ELF-1 (cell line): ENCODE measurements around the gene COPG2.

Experiments used
- DNase-seq: peaks from one replicate; pipeline ENCODE4 v3.0.0-alpha.2; 2016; ENCODE audit warnings: low read depth, low spot score

Gene COPG2

DNA sequence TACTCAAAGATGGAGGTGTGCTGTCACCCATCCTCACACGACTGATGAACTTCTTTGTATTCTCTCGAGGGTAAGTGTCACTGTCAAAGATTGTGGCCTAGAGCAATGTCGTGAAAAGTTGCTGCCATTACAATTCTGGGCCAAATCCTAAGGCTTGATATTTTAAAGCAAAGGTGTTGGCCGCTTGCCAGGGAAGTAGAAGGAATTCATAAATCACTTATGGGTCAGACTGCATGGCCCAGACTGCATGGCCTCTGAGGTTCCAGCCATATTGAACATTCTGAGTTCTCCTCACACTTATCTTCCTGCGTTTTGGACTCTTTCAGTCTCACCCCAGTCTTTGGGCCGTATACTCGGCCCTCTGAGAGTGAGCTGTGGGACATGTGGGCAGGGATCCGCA, 168.1 kb downstream of the COPG2 start:
- no peak for DNase-seq

DNA sequence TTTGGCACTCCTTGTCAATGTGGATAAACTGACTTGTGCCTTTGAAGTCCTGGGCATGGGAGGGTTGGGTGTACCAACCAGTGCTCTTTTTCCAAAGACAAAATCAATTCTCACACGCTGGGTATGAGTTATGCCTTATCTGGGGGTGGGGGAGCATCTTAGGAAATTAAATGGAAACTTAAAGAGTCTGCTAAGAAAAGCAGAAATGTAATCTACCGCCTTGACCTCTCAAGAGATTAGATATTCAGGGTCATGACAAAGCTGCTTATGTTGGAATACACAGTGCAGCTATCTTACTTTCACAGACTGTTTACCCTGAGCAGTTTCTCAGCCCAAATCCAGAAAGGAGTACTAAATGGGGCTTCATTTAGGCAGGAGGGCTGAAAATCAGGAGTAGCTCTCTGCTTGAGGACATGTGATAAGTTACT, 174.1 kb downstream of the COPG2 start:
- DNase-seq, result no peak

DNA sequence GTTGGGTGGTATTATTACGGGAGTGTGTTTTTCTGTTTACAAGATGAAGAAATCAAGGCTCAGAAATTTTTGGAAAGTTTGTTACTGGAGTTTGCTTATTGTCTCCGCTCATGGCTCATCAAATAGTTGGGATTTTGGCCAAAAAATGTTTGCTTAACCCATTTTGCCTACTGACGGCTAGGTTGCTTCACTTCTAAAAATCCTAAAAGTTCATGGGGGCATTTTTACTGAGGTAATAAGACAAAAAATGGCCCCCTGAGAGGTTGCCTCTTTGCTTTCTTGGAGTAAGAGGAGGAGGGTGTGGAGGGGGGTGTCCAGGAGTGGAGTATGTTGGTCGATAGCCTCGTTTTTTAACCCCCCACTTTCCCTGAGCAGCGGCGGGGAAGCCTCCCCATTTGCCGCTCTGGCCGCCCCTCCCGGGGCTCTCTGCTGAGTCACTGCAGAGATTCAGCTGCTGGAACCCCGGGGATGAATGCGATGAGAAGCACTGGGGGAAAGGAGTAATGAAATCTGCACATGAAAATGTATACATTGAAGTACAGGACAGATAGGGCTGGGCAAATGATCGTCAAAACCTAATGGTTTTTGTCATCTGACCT, 175.2 kb downstream of the COPG2 start:
- DNase-seq, result no peak

DNA sequence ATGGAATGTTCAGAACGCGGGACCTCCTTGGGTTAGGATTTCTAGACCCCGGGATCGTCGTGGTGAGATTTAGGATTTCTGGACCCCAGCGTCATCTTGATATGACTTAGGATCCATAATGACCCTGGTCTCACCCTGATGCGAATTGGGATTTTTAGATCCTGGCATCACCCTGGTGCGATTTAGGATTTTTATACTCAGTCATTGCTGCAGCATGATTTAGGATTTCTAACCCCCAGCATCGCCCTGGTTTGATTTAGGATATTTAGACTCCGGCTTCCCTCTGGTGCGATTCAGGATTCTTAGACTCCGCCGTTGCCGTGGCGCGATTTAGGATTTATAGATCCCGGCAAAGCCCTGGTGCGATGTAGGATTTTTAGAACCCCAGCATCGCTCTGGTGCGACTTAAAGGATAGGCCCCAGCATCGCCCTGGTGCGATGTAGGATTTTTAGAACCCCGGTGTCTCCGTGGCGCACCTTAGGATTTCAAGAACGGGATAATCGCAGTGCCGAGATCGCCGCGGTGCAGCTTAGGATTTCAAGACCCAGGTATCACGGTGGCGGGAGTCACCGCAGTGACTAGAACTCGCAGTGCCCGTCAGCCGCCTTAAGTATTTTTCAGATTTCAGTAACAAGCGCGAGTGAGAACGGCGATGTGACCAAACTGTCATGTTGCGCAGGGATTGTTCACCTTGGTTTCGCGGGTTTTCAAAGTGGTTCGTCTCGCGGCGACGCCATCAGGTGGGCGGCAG, 175.8 kb downstream of the COPG2 start:
- no peak for DNase-seq

DNA sequence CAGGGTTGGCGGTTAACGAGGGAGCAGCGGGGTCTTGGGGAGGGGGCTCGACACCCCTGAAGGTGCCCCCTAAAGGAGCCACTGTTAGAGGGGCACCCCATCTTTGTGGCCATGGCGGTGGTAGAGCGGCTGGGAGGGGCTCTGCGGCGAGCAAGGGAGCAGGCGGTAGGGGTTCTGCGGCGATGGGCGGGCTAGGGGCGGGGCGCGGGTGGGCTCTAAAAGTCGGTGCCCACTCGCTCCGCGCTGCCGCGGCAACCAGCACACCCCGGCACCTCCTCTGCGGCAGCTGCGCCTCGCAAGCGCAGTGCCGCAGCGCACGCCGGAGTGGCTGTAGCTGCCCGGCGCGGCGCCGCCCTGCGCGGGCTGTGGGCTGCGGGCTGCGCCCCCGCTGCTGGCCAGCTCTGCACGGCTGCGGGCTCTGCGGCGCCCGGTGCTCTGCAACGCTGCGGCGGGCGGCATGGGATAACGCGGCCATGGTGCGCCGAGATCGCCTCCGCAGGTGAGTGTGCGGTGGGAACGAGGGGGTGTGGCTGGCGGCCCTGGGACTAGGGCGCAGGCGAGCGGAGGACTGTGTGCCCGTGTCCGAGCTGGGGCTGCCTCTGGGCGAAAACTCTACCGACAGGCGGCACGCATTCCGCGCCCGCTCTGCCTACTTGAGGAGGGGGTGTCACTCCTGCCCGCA, 176.6 kb downstream of the COPG2 start, which contains the start of gene MEST:
TSS of gene MEST (plus strand) at position 245 of the 682 bp plus-strand sequence. CDS start at position 474, 229 bp downstream.
- peak; percentile 58 for DNase-seq

DNA sequence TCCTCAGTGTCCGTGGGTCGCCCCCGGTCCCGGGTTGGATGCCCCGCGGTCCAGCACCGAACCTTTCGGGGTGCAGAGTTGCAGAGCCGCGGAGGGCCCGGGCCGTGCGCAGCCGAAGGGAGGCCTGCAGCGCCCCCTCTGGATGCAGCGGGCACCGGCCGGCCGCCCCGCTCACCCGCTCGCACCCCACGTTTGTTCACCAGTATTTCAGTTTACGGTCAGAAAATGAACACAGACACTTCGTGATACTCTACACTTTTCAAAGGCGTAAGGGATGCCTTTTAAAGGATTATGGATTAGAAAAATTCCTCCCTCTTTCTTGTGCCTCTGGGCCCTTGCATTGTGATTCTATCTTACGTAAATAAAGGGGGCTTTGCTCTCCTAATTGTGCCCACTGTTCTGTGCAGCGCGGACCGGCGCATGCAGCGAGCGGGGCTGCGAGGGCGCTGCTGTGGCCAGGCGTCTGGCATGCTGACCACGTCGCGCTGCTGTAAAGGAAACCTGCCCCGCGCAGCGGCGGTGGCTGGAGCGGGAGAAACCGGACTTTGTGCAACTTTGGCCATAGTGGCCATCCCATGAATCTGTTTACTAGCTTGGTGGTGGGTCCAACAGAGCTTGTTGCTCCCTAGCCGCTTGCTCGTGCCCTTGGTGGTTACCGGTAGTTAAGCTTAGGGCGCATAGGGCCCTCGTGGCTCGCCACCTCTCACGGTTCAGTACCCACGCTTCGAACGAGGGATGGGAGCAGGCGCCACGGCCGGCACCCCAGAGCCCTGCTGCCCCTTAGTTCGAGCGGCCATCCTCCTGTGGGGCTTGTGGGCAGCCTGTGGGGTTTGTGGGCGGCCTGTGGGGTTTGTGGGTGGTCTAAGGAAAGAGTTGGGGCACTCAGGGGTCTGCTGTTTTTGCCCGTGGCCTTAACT, 177.4 kb downstream of the COPG2 start:
- peak; percentile 75 for DNase-seq

DNA sequence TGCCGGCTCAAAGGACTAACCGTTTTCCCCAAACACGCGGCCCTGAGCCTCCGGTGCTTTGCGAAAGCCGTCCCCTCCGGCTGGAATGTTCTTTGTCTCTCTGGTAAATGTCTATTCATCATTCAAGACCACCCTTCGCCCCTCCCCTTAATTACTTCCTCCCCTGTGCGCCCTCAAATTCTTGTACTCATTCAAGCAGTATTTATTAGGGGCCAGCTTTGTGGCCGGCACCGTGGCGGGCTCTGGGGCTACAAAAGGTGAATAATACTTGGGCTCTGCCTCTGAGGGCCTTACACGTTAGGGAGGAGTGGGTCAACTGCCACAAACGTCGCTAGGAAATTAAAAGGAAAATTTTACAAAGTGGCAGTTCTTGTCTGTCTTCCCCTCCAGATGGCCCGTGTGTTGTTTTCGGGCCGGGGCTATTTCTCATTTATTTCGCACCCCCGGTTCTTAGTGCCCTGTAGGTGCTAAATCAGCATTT, 178.2 kb downstream of the COPG2 start:
- peak; percentile 81 for DNase-seq

DNA sequence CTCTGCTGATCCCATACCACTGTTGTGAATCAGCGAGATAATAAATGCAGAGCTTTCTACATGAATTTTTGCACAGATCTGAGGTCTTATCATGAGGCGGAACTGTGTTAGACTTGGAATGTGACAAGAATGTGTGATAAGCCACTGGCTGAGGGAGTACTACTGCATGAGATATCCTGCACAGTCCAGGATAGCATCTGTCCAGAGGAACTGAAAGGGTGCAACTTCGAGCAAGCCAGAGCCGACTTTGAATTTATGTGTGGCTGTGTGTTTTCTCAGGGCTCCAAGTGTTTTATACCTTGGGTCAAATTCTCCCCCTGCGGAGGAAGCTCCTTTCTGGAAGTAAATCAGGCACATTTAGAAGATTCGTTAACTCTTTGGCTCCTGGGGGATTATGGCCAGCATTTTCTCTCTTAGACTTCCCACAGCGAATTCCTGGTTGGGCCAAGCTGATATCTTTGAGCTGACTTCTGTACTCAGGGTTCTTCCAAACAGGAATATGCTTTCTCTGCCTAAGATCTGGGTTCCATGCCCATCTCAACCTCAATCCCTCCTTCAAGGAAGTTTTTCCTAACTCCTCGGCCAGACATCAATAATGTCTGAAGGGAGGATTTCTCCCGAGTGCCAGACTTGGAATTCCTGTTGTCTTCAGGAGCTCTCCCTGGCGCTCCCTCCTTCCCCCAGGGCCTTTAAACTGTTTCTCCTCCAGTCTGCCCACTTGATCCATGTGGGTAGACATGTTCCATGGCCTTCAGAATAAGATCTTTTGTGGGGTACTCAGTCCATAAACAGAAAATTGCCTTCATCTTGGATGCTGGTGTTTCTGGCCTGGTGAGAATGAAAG, 179.2 kb downstream of the COPG2 start:
- DNase-seq, result peak; percentile 54

DNA sequence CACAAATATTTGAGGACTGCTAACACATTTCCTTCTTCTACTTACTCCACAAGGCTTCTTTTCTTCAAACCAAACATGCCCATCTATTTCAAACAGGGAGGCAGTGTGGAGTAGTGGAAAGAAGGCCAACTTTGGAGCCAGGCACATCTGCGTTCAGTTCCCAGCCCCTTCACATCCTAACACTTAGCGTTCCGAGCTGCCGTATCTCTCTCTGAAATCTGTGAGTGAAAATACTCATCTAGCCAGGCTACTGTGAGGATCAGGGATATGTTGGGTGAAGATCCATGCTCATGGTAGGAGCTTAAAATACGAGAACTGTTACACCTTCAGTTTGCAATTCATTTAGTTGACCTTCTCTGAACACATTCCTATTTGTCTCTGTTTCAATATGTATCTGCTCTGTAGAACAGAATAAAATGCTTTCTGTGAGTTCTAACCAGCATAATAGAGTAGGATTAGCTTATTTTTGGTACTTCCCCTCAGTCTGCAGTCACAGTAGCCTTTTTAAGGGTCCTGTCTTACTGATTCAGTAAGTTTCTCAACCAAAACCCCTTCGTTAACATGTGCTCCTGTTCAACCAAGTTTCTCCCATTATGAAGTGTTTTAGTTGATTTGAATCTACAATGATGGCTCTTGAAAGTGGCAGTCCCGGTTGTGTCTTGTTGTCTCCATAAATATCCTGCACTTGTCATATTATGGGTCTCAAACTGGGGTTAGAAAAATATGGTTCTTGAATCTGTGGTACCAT, 180.0 kb downstream of the COPG2 start:
- no peak for DNase-seq

DNA sequence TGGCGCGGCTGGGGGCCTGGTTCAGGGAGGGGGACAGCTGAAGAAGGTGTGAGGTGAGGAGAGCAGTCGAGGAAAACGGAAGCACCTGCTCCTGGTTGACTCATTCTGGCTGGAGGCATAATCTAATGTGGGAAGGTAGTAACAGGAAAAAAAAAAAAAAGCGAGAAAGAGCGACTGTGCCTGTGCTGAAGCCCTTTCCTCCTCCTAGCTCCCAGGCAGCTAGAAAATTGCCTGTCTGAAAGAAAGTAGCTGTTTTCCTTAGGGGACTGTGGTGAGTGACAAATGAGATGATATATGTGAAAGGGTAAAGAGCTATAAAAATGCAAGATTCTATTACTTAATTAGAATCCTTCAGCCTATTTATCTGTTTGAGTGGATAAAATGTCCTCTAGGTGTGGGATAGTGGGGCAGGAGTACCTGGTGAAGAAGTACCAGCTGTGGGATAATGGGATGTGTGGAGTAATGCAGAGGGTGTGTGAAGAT, 181.6 kb downstream of the COPG2 start:
- DNase-seq, result no peak

DNA sequence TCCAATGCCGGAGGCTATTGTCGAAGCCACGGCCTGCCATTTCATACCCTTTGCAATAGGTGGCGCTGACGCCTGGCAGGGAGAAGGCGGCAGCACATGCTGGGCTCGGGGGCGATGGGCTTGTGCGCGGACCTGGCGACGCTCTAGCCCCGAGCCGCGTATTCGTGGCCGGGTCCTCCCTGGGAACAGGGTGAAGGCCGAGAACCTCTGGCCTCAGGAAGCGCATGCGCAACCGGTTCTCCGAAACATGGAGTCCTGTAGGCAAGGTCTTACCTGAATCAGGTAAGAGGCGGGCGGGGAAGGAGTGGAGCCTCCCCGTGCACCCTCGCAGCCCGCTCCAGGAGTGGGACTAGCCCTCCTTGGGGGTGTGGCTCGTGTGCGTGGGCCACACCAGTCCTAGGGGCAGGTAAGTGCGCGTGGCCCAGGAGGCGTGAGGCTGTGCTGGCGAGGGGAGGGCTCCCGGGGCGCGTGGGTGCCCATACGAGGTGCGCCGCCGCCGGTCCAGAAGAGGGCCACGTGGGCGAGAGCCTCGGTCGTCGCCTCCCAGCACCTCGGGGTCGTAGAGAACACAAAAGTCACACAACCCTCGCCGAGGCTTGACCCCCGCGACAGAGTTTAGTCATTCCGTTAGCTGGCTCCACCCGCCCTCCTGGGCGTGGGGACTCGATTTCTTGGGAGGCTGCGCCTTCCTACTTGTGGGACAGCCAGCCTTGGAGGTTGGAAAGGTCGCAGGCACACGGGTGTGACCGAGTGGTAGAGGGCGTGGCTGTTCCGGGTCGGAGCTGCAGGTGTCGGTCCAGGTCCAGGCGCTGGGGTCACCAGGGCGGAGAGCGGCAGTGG, 182.2 kb downstream of the COPG2 start:
- DNase-seq, result peak; percentile 98

DNA sequence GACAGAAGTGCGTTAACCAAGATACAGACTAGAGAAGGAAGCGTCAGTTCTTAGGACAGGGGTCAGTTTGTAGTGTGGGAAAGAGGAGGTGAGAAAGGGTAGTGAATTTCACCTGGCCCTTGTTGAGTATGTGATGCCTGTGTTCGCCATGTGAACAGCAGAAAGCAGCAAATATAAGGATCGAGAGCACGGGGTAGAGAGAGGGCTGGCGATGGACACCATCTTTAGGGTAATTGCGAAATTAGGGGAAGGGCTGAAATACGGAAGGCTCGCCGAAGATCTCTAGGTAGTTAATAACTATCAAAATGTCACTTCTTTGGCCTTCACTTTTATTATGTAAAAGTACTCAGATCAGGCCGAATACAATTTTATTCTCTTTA, 182.8 kb downstream of the COPG2 start:
- DNase-seq, result no peak

DNA sequence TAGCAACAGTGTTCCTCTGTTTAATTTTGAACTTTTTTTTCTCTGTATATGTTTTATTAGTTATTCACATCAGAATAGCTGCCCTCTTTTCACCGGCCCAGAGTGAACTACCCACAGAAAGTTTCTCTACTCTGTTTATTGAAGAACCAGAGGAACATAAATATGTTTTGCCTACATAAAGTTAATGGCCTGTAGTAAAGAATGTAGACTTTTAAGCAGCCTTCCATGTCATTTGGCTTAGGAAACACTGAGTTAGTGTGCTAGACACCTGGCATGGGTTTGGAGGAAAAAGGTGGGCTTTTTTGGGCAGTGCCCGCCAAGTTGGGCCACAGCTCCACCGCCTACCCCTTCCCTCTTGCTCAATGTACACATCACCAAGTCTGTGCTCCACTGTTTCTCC, 185.5 kb downstream of the COPG2 start:
- no peak for DNase-seq

DNA sequence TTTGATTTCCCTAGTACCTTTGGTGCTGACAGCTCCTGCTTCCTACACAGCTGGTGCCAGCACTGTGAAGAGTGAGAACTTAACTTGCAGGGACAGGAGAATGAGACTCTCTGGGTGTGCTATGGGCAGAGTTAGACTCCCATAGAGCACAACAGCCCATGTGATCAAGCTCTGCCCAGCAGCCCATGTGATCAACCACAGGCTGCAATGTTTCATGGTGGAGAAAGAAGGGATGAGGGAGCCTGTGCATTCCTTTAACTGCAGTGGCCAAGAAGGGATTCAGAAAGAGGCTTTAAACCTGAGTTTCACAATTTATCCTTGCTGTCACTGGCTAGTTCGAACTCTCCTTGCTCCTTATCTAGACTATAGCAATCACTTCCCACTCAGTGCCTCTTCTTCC, 186.7 kb downstream of the COPG2 start:
- DNase-seq, result no peak

DNA sequence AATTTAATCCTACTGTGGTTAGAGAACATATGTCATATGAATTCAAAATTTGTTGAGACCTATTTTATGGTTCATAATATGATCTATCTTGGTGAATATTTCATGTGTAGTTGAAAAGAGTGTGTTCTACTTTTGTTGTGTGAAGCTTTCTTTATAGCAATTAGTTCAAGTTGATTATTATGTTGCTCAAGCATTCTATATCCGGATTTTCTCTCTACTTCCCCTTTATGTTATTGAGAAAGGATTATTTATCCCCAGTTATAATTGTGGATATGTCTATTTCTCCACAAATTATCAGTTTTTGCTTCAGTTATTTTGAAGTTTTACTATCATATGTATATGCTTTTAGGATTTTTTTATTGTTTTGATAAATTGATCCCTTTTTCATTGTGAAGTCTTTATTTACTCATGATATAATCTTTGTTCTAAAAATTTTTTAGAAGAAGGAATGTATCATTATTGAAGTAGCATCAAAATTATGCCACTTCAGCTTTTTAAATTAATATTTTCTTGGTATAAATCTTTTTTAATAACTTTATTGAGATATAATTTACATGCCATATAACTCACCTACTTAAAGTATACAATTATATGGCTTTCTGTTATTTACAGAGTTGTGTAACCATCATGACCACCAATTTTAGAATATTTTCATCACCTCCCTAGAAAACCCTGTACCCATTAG, 188.7 kb downstream of the COPG2 start:
- no peak for DNase-seq

DNA sequence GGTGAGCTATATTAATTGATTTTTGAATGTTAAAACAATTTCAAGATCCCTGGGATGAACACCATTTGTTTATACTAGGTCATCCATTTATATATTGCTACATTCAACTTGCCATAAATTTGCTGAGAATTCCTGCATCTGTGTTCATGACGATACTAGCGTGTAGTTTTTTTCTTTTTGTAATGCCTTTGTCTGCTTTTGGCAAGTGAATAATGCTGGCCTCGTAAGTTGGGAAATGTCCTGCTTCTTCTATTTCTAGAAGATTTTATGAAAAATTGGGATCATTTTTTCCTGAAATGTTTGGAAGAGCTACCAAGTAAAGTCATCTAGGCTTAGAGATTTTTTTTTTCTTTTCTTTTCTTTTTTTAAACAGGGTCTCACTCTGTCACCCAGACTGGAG, 189.6 kb downstream of the COPG2 start:
- DNase-seq, result no peak

DNA sequence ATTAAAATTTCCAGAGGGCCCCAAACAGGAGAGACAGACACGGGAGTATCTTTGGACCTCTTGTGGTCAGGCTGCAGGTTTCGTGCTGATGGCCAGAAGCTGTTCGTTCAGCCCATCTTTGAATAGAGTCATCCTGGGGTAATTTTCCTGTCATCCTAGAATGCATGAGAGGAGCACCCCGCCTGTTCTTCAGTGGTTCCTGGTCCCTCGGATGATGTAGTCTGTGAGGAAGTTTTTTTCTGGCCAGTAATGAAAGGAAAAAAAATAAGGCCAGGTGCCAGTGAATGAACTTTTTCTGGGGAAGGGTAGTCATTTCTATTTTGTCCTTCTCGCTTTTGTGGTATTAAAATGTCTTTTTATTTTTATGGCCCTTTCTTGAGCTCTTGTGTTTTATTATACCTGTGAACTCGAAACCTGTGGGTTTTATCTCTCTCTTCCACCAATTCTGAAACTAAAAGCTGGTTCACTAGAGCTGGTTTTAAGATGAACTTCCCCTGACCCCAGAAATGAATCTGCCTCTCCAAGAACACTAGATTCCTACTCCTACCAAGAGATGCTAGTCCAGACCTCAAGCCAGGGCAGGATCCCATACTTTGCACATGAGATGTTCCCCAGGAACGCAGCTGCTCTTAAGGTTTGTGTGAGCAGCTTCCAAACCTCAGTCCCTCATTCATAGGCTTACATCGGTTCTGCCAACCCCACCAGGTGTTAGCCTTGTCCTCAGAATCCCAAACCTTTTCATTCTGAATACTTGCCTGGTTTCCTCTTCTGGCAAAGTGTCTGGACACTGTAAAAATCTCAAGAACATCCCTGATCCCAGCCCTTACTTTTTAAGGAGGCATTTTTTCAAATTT, 192.0 kb downstream of the COPG2 start:
- no peak for DNase-seq
